Mesendoderm (in vitro differentiated cells): ENCODE data around the gene HSD17B3.

Source experiments
- DNase-seq: peaks from one replicate; pipeline ENCODE4 v3.0.0; 2013
- H2AK5ac ChIP-seq: 2 replicates; pipeline ENCODE4 v1.6.1; 2013; ENCODE audit warnings: low read length, inconsistent platforms
- H2BK120ac ChIP-seq: 2 replicates; pipeline ENCODE4 v1.6.1; 2013; ENCODE audit warnings: low read depth, mild to moderate bottlenecking, low read length, moderate library complexity, mixed read lengths
- H2BK15ac ChIP-seq: replicated peaks from 2 replicates; pipeline ENCODE4 v1.6.1; 2013; ENCODE audit warnings: low read depth, mild to moderate bottlenecking, moderate library complexity
- H2BK5ac ChIP-seq: 2 replicates; pipeline ENCODE4 v1.6.1; 2013; ENCODE audit warnings: low read length, inconsistent platforms
- H3K18ac ChIP-seq: 2 replicates; pipeline ENCODE4 v1.6.1; 2013; ENCODE audit warnings: mild to moderate bottlenecking, low read length, mixed read lengths
- H3K23ac ChIP-seq: one replicate; pipeline ENCODE4 v1.6.1; 2013; ENCODE audit warnings: low read length
- H3K27ac ChIP-seq: 2 replicates; pipeline ENCODE4 v1.5.1; 2013; ENCODE audit warnings: low read depth, mild to moderate bottlenecking, inconsistent platforms, low read length, moderate library complexity
- H3K27me3 ChIP-seq: 2 replicates; pipeline ENCODE4 v1.6.1; 2013; ENCODE audit warnings: low read length, control low read depth, mild to moderate bottlenecking, inconsistent platforms; ENCODE audit not compliant: insufficient read depth, poor library complexity
- H3K36me3 ChIP-seq: 2 replicates; pipeline ENCODE4 v1.6.1; 2013; ENCODE audit warnings: low read length, inconsistent platforms; ENCODE audit not compliant: control insufficient read depth, insufficient read depth
- H3K4ac ChIP-seq: one replicate; pipeline ENCODE4 v1.6.1; 2013; ENCODE audit warnings: low read depth, mild to moderate bottlenecking, low read length, moderate library complexity
- H3K4me1 ChIP-seq: 2 replicates; pipeline ENCODE4 v1.6.1; 2013; ENCODE audit warnings: low read depth, low read length, inconsistent platforms; ENCODE audit not compliant: control insufficient read depth
- H3K4me2 ChIP-seq: 2 replicates; pipeline ENCODE4 v1.6.1; 2013; ENCODE audit warnings: low read length
- H3K4me3 ChIP-seq: 2 replicates; pipeline ENCODE4 v1.5.1; 2013; ENCODE audit warnings: mild to moderate bottlenecking, low read length
- H3K56ac ChIP-seq: one replicate; pipeline ENCODE4 v1.6.1; 2013; ENCODE audit warnings: low read length
- H3K79me1 ChIP-seq: 2 replicates; pipeline ENCODE4 v1.6.1; 2013; ENCODE audit warnings: low read length, inconsistent platforms
- H3K79me2 ChIP-seq: 2 replicates; pipeline ENCODE4 v1.6.1; 2013; ENCODE audit warnings: mild to moderate bottlenecking, low read length; ENCODE audit not compliant: control insufficient read depth, insufficient read depth
- H3K9ac ChIP-seq: 2 replicates; pipeline ENCODE4 v1.6.1; 2013; ENCODE audit warnings: low read length, inconsistent platforms
- H4K5ac ChIP-seq: one replicate; pipeline ENCODE4 v1.6.1; 2013; ENCODE audit warnings: low read length
- H4K8ac ChIP-seq: one replicate; pipeline ENCODE4 v1.6.1; 2013; ENCODE audit warnings: low read depth, mild to moderate bottlenecking, control low read depth, low read length, moderate library complexity
- WGBS: extraction: QIAGEN DNeasy Blood & Tissue Kit; methylation state at CpG from one replicate; pipeline ENCODE4 v1.1.7; 2013; ENCODE audit warnings: low lambda C conversion rate, missing lambda C conversion rate; ENCODE audit not compliant: insufficient coverage; ENCODE audit errors: extremely low coverage; 5-methylcytosine and 5-hydroxymethylcytosine counted together

HSD17B3 gene

GRCh38 chr9:96305171-96305570 lies 3.2 kb upstream of the HSD17B3 start:
- no peak overlapping the region for H3K4ac ChIP-seq
- H3K79me1 ChIP-seq = no peaks in the 10 kb centered on the region
- DNase-seq = peak; percentile 22
- peaks cover 2% of the 10 kb centered on the region for H3K27me3 ChIP-seq
- no peak overlapping the region for H4K8ac ChIP-seq
- no peak overlapping the region for H3K27ac ChIP-seq
- no peak overlapping the region for H3K4me3 ChIP-seq
- H3K56ac ChIP-seq = no peak overlapping the region
- no peaks in the 10 kb centered on the region for H3K4me1 ChIP-seq
- no peak overlapping the region for H2BK15ac ChIP-seq
- H4K5ac ChIP-seq = no peak overlapping the region
- no peak overlapping the region for H3K23ac ChIP-seq
- H3K18ac ChIP-seq = no peak overlapping the region
- H3K4me2 ChIP-seq = no peak overlapping the region
- H3K79me2 ChIP-seq = no peaks in the 10 kb centered on the region
- H3K9ac ChIP-seq = no peak overlapping the region
- H2AK5ac ChIP-seq = no peak overlapping the region
- no peak overlapping the region for H2BK120ac ChIP-seq
- no CpG with 5 or more reads among the region's 4 CpGs for WGBS
- H2BK5ac ChIP-seq = no peak overlapping the region
- no peaks in the 10 kb centered on the region for H3K36me3 ChIP-seq

GRCh38 chr9:96304230-96304629 lies 2.3 kb upstream of the HSD17B3 start:
- no peak for DNase-seq
- Histone ChIP-seq H2BK120ac (no peak overlapping the region), H3K4me1 (no peaks in the 10 kb centered on the region), H3K23ac (no peak overlapping the region), H2BK5ac (no peak overlapping the region), H3K4ac (no peak overlapping the region), H4K5ac (no peak overlapping the region), H3K79me2 (no peaks in the 10 kb centered on the region), H3K56ac (no peak overlapping the region), H3K27me3 (peaks cover 2% of the 10 kb centered on the region), H3K9ac (no peak overlapping the region), H2BK15ac (no peak overlapping the region), H3K79me1 (no peaks in the 10 kb centered on the region), H2AK5ac (no peak overlapping the region), H3K36me3 (no peaks in the 10 kb centered on the region), H3K18ac (no peak overlapping the region), H3K27ac (no peak overlapping the region), H3K4me3 (no peak overlapping the region), H3K4me2 (no peak overlapping the region), H4K8ac (no peak overlapping the region)

- Histone ChIP-seq H2BK15ac (no peak overlapping the region), H3K56ac (no peak overlapping the region), H3K79me1 (no peaks in the 10 kb centered on the region), H3K27me3 (peaks cover 2% of the 10 kb centered on the region), H2AK5ac (no peak overlapping the region), H2BK120ac (no peak overlapping the region), H3K4me2 (no peak overlapping the region), H3K4me1 (no peaks in the 10 kb centered on the region), H3K9ac (no peak overlapping the region), H3K23ac (no peak overlapping the region), H3K4me3 (no peak overlapping the region), H3K79me2 (no peaks in the 10 kb centered on the region), H4K5ac (no peak overlapping the region), H3K27ac (no peak overlapping the region), H3K4ac (no peak overlapping the region), H3K18ac (no peak overlapping the region), H2BK5ac (no peak overlapping the region), H4K8ac (no peak overlapping the region), H3K36me3 (no peaks in the 10 kb centered on the region)
- no peak for DNase-seq
- WGBS = no CpG with 5 or more reads among the region's 4 CpGs
Measured at GRCh38 chr9:96299823-96300222, 2.2 kb downstream of the HSD17B3 start.

- no CpG with 5 or more reads among the region's 3 CpGs for WGBS
Measured at GRCh38 chr9:96294159-96294545, 7.8 kb downstream of the HSD17B3 start.

GRCh38 chr9:96293498-96294158 lies 8.3 kb downstream of the HSD17B3 start:
- H3K4me3 ChIP-seq = no peak overlapping the region
- no CpG with 5 or more reads among the region's 3 CpGs for WGBS

More at GRCh38 chr9:96294159-96294545, 7.8 kb downstream of the HSD17B3 start:
- no peak overlapping the region for H4K8ac ChIP-seq
- no peaks in the 10 kb centered on the region for H3K79me2 ChIP-seq
- no peak overlapping the region for H3K18ac ChIP-seq
- H3K27me3 ChIP-seq = no peaks in the 10 kb centered on the region
- H3K4ac ChIP-seq = no peak overlapping the region
- no peak for DNase-seq
- H3K36me3 ChIP-seq = no peaks in the 10 kb centered on the region
- no peak overlapping the region for H2BK15ac ChIP-seq
- H3K27ac ChIP-seq = no peak overlapping the region
- no peak overlapping the region for H3K9ac ChIP-seq
- no peak overlapping the region for H3K23ac ChIP-seq
- no peak overlapping the region for H2BK120ac ChIP-seq
- no peaks in the 10 kb centered on the region for H3K4me1 ChIP-seq
- H2BK5ac ChIP-seq = no peak overlapping the region
- no peaks in the 10 kb centered on the region for H3K79me1 ChIP-seq
- no peak overlapping the region for H3K4me2 ChIP-seq
- no peak overlapping the region for H3K56ac ChIP-seq
- H4K5ac ChIP-seq = no peak overlapping the region
- no peak overlapping the region for H3K4me3 ChIP-seq
- H2AK5ac ChIP-seq = no peak overlapping the region

GRCh38 chr9:96289392-96289791 lies 12.6 kb downstream of the HSD17B3 start:
- WGBS = no CpG with 5 or more reads among the region's 2 CpGs
- H3K4me1 ChIP-seq = no peaks in the 10 kb centered on the region
- H3K4me3 ChIP-seq = no peak overlapping the region
- no peaks in the 10 kb centered on the region for H3K79me2 ChIP-seq
- no peaks in the 10 kb centered on the region for H3K36me3 ChIP-seq
- H3K79me1 ChIP-seq = no peaks in the 10 kb centered on the region
- H3K23ac ChIP-seq = no peak overlapping the region
- no peak overlapping the region for H3K4me2 ChIP-seq
- H3K4ac ChIP-seq = peak overlapping the region; percentile 1
- no peak overlapping the region for H3K18ac ChIP-seq
- peak; percentile 60 for DNase-seq
- no peak overlapping the region for H3K56ac ChIP-seq
- H4K8ac ChIP-seq = no peak overlapping the region
- no peak overlapping the region for H2AK5ac ChIP-seq
- no peaks in the 10 kb centered on the region for H3K27me3 ChIP-seq
- H3K27ac ChIP-seq = peak overlapping the region; percentile 72
- no peak overlapping the region for H2BK5ac ChIP-seq
- no peak overlapping the region for H3K9ac ChIP-seq
- no peak overlapping the region for H2BK120ac ChIP-seq
- H2BK15ac ChIP-seq = no peak overlapping the region
- H4K5ac ChIP-seq = no peak overlapping the region

More at GRCh38 chr9:96293498-96294158, 8.3 kb downstream of the HSD17B3 start:
- H3K27me3 ChIP-seq = no peaks in the 10 kb centered on the region
- H3K79me2 ChIP-seq = no peaks in the 10 kb centered on the region
- no peak overlapping the region for H2BK120ac ChIP-seq
- DNase-seq = peak; percentile 31
- H4K5ac ChIP-seq = no peak overlapping the region
- H4K8ac ChIP-seq = no peak overlapping the region
- no peak overlapping the region for H2BK15ac ChIP-seq
- H2AK5ac ChIP-seq = no peak overlapping the region
- H3K4me2 ChIP-seq = no peak overlapping the region
- H3K23ac ChIP-seq = no peak overlapping the region
- H3K4me1 ChIP-seq = no peaks in the 10 kb centered on the region
- H3K18ac ChIP-seq = no peak overlapping the region
- no peak overlapping the region for H3K27ac ChIP-seq
- no peak overlapping the region for H3K9ac ChIP-seq
- no peak overlapping the region for H2BK5ac ChIP-seq
- no peaks in the 10 kb centered on the region for H3K79me1 ChIP-seq
- H3K56ac ChIP-seq = no peak overlapping the region
- H3K4ac ChIP-seq = no peak overlapping the region
- H3K36me3 ChIP-seq = no peaks in the 10 kb centered on the region
